CD14-positive monocyte (primary cell): ENCODE data around the gene SIN3A. TPM values are rescaled to one million over a fixed set of nuclear protein-coding genes. Genes with fewer than 3 reads are reported as not detected.

Source experiments
- DNase-seq, 3 donors: peaks; one replicate each; pipeline ENCODE4 v3.0.0-alpha.2; 2011 to 2022
- H2AFZ ChIP-seq: 2 replicates; pipeline ENCODE4 v1.6.0; 2012; ENCODE audit warnings: mild to moderate bottlenecking, low read depth, low read length, inconsistent platforms; ENCODE audit not compliant: insufficient read depth, poor library complexity, severe bottlenecking
- H3K27ac ChIP-seq, 2 donors: 1 replicate in 1 of 2; 2 replicates in 1 of 2; pipeline ENCODE4 v1.5.1; 2012 to 2013; ENCODE audit warnings: low read length in 2 of 2, control low read depth in 1 of 2, inconsistent platforms in 1 of 2, low read depth in 1 of 2, mild to moderate bottlenecking in 1 of 2
- H3K27me3 ChIP-seq, 2 donors: one replicate each; pipeline versions ENCODE4 v1.6.0 to v1.6.1; 2011 to 2013; ENCODE audit warnings: low read length in 2 of 2; ENCODE audit not compliant: control insufficient read depth in 2 of 2, insufficient read depth in 2 of 2
- H3K36me3 ChIP-seq, 2 donors: replicated peaks in 1 of 2; 1 replicate in 1 of 2; 2 replicates in 1 of 2; pipeline versions ENCODE4 v1.5.1 to v1.6.1; 2012 to 2013; ENCODE audit warnings: low read length in 2 of 2, control low read depth in 1 of 2, inconsistent platforms in 1 of 2, mild to moderate bottlenecking in 1 of 2; ENCODE audit not compliant: insufficient read depth in 2 of 2, control insufficient read depth in 1 of 2
- H3K4me1 ChIP-seq, 2 donors: 1 replicate in 1 of 2; 2 replicates in 1 of 2; pipeline versions ENCODE4 v1.5.1 to v1.6.1; 2012 to 2013; ENCODE audit warnings: low read length in 2 of 2, control low read depth in 1 of 2, inconsistent platforms in 1 of 2, mild to moderate bottlenecking in 1 of 2, moderate library complexity in 1 of 2; ENCODE audit not compliant: insufficient read depth in 2 of 2, control insufficient read depth in 1 of 2
- H3K4me2 ChIP-seq: replicated peaks from 2 replicates; pipeline ENCODE3; 2012; ENCODE audit warnings: low read length, moderate library complexity, mild to moderate bottlenecking; ENCODE audit not compliant: poor library complexity, severe bottlenecking; ENCODE audit errors: extremely low read depth
- H3K4me3 ChIP-seq, 3 experiments: fragments of 200-600 bp in 1 of 3; sonication (generic) in 1 of 3; replicated peaks in 1 of 3; 1 replicate in 2 of 3; 2 replicates in 1 of 3; pipeline ENCODE4 v1.5.1; 2011 to 2013; ENCODE audit warnings: low read length in 3 of 3, mild to moderate bottlenecking in 3 of 3, control low read depth in 2 of 3, low read depth in 2 of 3, inconsistent platforms in 1 of 3, moderate library complexity in 1 of 3
- H3K79me2 ChIP-seq: 2 replicates; pipeline ENCODE4 v1.6.0; 2012; ENCODE audit warnings: mild to moderate bottlenecking, control low read depth, inconsistent platforms, low read length, moderate library complexity; ENCODE audit not compliant: insufficient read depth
- H3K9ac ChIP-seq: 2 replicates; pipeline ENCODE4 v1.6.0; 2017; ENCODE audit warnings: low read length, mild to moderate bottlenecking; ENCODE audit not compliant: insufficient read depth, poor library complexity, severe bottlenecking
- H3K9me3 ChIP-seq, 2 donors: replicated peaks in 1 of 2; 1 replicate in 1 of 2; 2 replicates in 1 of 2; pipeline versions ENCODE4 v1.5.1 to v1.6.1; 2012 to 2013; ENCODE audit warnings: low read length in 2 of 2, control low read depth in 1 of 2; ENCODE audit not compliant: control insufficient read depth in 1 of 2, insufficient read depth in 1 of 2
- H4K20me1 ChIP-seq: 2 replicates; pipeline ENCODE4 v1.6.0; 2012; ENCODE audit warnings: mild to moderate bottlenecking, low read length, control low read depth, moderate library complexity; ENCODE audit not compliant: insufficient read depth
- H3K27ac Mint-ChIP-seq, 7 donors: one replicate each; pipeline ENCODE4 v1.8.0; 2020; ENCODE audit warnings: mild to moderate bottlenecking in 7 of 7, mixed read lengths in 7 of 7, moderate library complexity in 6 of 7, inconsistent platforms in 2 of 7
- H3K27me3 Mint-ChIP-seq, 3 donors: one replicate each; pipeline ENCODE4 v1.8.0; 2021 to 2022; ENCODE audit warnings: low read depth in 3 of 3, mild to moderate bottlenecking in 3 of 3, mixed read lengths in 3 of 3, moderate library complexity in 3 of 3, inconsistent platforms in 1 of 3
- H3K36me3 Mint-ChIP-seq, 2 donors: one replicate each; pipeline ENCODE4 v1.8.0; 2020; ENCODE audit warnings: mixed read lengths in 2 of 2, inconsistent platforms in 1 of 2, mild to moderate bottlenecking in 1 of 2
- H3K4me1 Mint-ChIP-seq: one replicate; pipeline ENCODE4 v1.8.0; 2020; ENCODE audit warnings: mild to moderate bottlenecking, mixed read lengths
- H3K4me3 Mint-ChIP-seq, 2 donors: one replicate each; pipeline ENCODE4 v1.8.0; 2020; ENCODE audit warnings: mild to moderate bottlenecking in 2 of 2, mixed read lengths in 2 of 2, moderate library complexity in 1 of 2
- H3K9me3 Mint-ChIP-seq, 7 donors: one replicate each; pipeline ENCODE4 v1.8.0; 2020 to 2022; ENCODE audit warnings: mixed read lengths in 7 of 7, mild to moderate bottlenecking in 6 of 7, moderate library complexity in 6 of 7, inconsistent platforms in 2 of 7
- WGBS: methylation state at CpG from one replicate; pipeline ENCODE4 v1.1.5; 2013; ENCODE audit warnings: missing lambda C conversion rate; ENCODE audit not compliant: insufficient coverage; 5-methylcytosine and 5-hydroxymethylcytosine counted together
- intact Hi-C, 2 donors: fragments of 100-400 bp; cut with micrococcal nuclease; formaldehyde crosslinking; loops; one replicate each; pipeline versions ENCODE4 v1.15.0 to v1.15.1; 2023
- polyA plus RNA-seq, 3 donors: library from polyadenylated mRNA; depleted of rRNA in 1 of 3; unstranded in 2 of 3; stranded (reverse) in 1 of 3; fragments of 300-500 nt in 2 of 3; fragments of >200 nt in 1 of 3; fragmentation: Illumina TruSeq in 2 of 3; gene quantifications; 1 replicate in 2 of 3; 2 replicates in 1 of 3; pipeline ENCODE4 v1.2.3, GENCODE V29; 2012 to 2021
- TF ChIP-seq, protein P1 (sequence below): fragments of 200-600 bp; IDR thresholded peaks from one replicate; pipeline ENCODE4 v1.8.0; 2022; ENCODE audit warnings: antibody characterized with exemption, mild to moderate bottlenecking

Gene SIN3A
- polyA plus RNA-seq, 3 donors = 2.3 to 20.7 (median 7.9) TPM

DNA sequence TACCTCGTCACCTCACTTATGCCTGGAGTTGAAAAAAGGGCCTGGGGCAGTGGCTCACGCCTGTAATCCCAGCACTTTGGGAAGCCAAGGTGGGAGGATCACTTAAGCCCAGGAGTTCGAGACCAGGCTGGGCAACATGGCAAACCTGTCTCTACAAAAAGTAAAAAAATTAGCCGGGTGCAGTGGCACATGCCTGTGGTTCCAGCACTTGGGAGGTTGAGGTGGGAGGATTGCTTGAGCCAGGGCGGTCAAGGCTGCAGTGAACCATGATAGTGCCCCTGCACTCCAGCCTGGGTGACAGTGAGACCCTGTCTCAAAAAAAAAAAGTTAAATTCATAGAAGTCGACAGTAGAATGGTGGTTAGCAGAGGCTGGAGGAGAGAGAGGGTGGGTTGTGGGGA is 109.3 kb downstream of the SIN3A start:
- Histone ChIP-seq H3K9ac (no peak overlapping the region), H3K27me3 (peaks cover 12 to 27% of the 10 kb centered on the region in 2 donors), H3K79me2 (no peaks in the 10 kb centered on the region), H3K36me3 (peaks cover 0 to 4% of the 10 kb centered on the region in 2 donors), H3K4me1 (peaks cover 6 to 7% of the 10 kb centered on the region in 2 donors), H2AFZ (no peak overlapping the region), H3K4me2 (no peak overlapping the region), H3K9me3 (no peaks in the 10 kb centered on the region), H3K4me3 (no peak overlapping the region), H4K20me1 (no peaks in the 10 kb centered on the region), H3K27ac (no peak overlapping the region)
- H3K36me3 Mint-ChIP-seq = peaks cover 20 to 23% of the 10 kb centered on the region in 2 donors
- H3K4me3 Mint-ChIP-seq = no peak overlapping the region
- H3K4me1 Mint-ChIP-seq = peaks cover 18% of the 10 kb centered on the region
- intact Hi-C loops = no loop called here
- no peak for DNase-seq
- H3K27me3 Mint-ChIP-seq = peaks cover 32 to 40% (median 34%) of the 10 kb centered on the region in 3 donors
- TF ChIP-seq, protein P1, sequence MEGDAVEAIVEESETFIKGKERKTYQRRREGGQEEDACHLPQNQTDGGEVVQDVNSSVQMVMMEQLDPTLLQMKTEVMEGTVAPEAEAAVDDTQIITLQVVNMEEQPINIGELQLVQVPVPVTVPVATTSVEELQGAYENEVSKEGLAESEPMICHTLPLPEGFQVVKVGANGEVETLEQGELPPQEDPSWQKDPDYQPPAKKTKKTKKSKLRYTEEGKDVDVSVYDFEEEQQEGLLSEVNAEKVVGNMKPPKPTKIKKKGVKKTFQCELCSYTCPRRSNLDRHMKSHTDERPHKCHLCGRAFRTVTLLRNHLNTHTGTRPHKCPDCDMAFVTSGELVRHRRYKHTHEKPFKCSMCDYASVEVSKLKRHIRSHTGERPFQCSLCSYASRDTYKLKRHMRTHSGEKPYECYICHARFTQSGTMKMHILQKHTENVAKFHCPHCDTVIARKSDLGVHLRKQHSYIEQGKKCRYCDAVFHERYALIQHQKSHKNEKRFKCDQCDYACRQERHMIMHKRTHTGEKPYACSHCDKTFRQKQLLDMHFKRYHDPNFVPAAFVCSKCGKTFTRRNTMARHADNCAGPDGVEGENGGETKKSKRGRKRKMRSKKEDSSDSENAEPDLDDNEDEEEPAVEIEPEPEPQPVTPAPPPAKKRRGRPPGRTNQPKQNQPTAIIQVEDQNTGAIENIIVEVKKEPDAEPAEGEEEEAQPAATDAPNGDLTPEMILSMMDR = no peak
- no peak overlapping the region for H3K27ac Mint-ChIP-seq
- H3K9me3 Mint-ChIP-seq = peaks cover 0 to 11% (median 3%) of the 10 kb centered on the region in 7 donors
- WGBS = 89% methylated on average over 5 of the region's 6 CpGs

DNA sequence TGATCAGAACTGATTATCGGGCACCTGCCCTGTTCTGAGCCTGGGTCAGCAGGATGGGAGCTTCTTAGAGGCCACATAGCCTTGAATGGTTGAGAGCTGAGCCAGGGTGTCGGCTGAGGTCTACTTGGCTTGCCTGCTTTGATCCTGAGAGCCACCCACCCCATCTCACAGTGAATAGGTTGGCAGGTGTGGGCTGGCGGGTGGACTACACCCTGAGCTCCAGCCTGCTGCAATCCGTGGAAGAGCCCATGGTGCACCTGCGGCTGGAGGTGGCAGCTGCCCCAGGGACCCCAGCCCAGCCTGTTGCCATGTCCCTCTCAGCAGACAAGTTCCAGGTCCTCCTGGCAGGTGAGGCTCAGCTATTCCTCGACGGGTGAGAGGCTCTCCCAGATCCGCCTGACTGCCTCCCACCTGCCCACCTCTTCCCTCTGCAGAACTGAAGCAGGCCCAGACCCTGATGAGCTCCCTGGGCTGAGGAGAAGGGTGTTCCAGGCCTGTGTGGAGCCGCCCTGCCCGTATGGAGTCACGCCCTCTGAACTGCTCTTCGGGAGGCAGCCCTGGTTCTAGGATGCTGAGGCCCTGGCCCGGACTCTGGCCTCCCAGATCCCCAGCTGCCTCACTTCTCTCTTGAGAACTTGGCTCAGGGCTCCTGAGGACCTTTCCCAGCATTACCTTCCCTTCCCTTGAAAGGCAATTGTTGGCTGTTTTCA is 111.8 kb downstream of the SIN3A start:
- no peak for DNase-seq
- Mint-ChIP-seq H3K9me3 (peaks cover 0 to 1% (median 0%) of the 10 kb centered on the region in 7 donors), H3K4me1 (peaks cover 26% of the 10 kb centered on the region), H3K27me3 (peaks cover 7 to 20% (median 8%) of the 10 kb centered on the region in 3 donors), H3K4me3 (no peak overlapping the region), H3K36me3 (peaks cover 20 to 23% of the 10 kb centered on the region in 2 donors), H3K27ac (no peak overlapping the region)
- Histone ChIP-seq H3K4me2 (no peak overlapping the region), H4K20me1 (no peaks in the 10 kb centered on the region), H3K36me3 (peaks cover 0 to 4% of the 10 kb centered on the region in 2 donors), H3K4me3 (no peak overlapping the region), H2AFZ (no peak overlapping the region), H3K9me3 (no peaks in the 10 kb centered on the region), H3K9ac (no peak overlapping the region), H3K27ac (no peak overlapping the region), H3K27me3 (peaks cover 2 to 4% of the 10 kb centered on the region in 2 donors), H3K4me1 (peaks cover 12 to 16% of the 10 kb centered on the region in 2 donors), H3K79me2 (peaks cover 4% of the 10 kb centered on the region)
- intact Hi-C loops = no loop called here
- 100% methylated on average over 7 of the region's 13 CpGs for WGBS
- TF ChIP-seq, protein P1 = no peak
